Measurements from ENCODE around the gene CHPF. TPM values are rescaled to one million over a fixed set of nuclear protein-coding genes. Genes with fewer than 3 reads are reported as not detected.

The CHPF gene, protein sequence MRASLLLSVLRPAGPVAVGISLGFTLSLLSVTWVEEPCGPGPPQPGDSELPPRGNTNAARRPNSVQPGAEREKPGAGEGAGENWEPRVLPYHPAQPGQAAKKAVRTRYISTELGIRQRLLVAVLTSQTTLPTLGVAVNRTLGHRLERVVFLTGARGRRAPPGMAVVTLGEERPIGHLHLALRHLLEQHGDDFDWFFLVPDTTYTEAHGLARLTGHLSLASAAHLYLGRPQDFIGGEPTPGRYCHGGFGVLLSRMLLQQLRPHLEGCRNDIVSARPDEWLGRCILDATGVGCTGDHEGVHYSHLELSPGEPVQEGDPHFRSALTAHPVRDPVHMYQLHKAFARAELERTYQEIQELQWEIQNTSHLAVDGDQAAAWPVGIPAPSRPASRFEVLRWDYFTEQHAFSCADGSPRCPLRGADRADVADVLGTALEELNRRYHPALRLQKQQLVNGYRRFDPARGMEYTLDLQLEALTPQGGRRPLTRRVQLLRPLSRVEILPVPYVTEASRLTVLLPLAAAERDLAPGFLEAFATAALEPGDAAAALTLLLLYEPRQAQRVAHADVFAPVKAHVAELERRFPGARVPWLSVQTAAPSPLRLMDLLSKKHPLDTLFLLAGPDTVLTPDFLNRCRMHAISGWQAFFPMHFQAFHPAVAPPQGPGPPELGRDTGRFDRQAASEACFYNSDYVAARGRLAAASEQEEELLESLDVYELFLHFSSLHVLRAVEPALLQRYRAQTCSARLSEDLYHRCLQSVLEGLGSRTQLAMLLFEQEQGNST
- total RNA-seq (2022; extraction: Qiagen RNA extraction) = 16.9 to 30.5 TPM (median 28.2 TPM) in 5 replicates

DNA sequence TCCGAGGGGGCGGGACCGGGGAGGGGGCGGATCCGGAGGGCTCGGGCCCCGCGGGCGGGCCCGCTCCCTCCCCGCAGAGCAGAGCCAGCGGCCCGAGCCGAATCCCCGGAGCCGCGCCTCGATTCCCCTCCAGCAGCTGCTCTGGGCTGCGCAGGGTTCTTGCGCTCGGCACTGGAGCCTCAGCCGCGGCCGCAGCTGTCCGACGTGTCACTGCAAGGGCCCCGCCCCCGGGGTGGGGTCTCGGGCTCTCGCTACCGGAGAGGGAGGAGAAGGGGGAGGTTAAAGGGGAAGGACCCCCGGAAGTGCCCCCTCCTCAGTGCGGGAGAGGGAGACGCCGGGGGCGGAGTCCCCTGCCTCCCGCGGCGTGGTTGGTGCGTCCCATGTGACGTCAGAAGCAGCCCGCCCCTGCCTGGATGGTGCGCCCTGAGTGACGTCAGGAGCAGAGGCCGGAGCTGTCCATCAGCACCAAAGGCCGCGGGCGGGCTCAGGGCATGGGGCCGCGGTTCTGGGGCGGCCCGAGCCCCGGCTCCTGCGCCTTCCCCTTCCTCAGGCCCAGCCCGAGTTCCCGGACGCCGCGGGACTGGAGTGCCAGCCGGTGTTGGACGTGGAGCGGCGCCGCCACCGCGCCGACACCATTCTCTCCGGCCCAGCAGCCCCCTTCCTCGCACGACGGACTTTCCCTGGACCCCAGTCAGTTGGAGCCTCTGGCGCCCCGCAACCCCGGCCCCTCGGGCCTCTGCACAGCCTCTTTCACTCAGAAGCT lies at the start of gene CHPF, which contains the start of gene TMEM198:
TSS of gene CHPF (minus strand) at position 214 of the 763 bp plus-strand sequence. CDS start 271 bp downstream, outside the sequence.
TSS of gene TMEM198 (plus strand) at position 433 of the 763 bp plus-strand sequence. CDS start 700 bp downstream, outside the sequence.

DNA sequence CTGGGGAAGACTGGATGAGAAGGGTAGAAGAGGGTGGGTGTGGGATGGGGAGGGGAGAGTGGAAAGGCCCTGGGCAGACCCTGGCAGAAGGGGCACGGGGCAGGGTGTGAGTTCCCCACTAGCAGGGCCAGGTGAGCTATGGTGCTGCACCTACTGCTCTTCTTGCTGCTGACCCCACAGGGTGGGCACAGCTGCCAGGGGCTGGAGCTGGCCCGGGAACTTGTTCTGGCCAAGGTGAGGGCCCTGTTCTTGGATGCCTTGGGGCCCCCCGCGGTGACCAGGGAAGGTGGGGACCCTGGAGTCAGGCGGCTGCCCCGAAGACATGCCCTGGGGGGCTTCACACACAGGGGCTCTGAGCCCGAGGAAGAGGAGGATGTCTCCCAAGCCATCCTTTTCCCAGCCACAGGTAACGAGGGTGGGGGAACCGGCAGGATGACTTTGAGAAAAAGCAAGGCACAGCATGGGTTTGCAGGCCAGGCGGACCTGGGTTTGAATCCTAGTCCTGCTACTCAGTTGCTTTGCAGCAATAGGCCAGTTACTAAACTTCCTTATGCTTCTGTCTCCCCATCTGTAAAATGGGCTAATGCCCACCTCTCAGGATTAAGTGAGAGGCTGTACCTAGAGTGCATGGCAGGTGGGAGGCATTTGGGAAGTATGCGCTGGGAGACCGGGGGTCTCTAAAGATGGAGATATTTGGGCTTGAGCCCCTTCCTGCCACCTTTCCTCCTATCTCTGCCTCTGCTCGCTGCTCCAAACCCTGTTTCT lies 28.8 kb upstream of the CHPF start, which contains the start of gene INHA:
TSS of gene INHA (plus strand) at position 74 of the 765 bp plus-strand sequence. CDS start at position 139, 65 bp downstream.

DNA sequence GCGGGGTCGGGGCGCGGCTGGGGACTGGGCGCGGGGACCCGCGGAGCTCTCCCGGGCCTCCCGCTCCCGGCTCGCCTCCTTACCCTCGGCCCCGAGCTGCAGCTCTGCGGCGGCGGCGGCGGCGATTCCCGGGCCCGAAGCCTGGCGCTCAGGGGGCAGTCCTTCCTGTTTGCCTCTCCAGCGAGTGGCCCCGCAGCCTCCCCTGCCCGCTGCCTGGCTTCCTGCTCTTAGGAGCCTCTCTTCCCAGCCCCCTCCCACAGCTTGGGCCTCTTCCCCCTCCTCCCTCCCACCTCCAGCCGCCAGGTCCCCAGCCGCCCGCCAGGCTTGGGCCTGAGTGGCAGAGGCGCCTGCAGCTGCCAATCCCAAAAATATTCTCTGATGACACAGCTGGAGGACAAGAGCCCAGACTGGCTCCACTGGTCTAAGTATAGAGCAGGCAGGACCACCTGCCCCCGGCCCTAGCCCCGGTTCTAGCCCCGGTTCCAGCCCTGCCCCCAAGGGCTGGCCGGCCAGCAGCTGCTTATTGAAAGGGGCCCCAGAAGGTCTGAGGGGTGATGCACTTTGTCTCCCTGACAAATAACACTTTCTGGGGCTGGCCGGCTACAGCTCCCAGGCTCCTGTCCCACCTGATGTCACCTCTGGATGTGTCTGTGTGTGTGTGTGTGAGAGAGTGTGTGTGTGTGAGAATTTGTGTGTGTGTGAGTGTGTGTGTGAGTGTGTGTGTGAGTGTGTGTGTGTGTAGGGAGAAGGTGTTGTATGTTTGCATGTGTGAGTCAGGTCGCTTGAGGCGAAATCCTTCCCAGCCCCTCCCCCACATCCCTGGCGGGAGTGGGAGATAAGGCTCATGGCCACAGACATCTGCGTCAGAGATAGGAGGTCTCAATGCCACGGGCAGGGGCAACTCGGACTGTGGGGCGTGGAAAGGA lies 28.0 kb upstream of the CHPF start, which contains the start of gene OBSL1:
TSS of gene OBSL1 (minus strand) at position 229 of the 926 bp plus-strand sequence. CDS start 307 bp downstream, outside the sequence.

DNA sequence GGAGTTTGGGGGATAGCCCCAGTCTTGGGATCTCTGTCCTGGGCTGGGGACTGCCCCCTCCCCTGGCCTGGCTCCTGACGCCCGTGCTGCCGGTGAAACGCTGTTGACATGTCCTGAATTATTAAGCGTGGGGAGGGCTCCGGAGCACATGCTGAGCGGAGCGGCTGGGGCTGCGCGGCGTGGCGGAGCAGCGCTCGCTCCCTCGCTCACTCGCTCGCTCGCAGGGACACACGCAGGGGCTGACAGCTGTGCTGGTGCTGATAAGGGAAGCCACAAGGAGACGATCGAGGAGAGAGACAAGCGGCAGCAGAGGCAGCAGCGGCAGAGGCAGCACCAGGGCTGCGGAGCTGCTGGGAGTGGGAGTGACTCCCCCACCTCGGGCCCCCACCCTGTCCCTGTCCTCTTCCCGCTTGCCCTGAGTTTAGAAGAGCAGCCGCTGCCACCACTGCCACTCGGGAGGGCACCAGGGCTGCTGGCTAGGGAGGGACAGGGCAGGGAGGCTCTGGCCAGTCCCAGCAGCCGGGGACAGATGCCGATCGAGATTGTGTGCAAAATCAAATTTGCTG lies 29.3 kb downstream of the CHPF start, which contains the start of gene ASIC4:
TSS of gene ASIC4 (plus strand) at position 287 of the 566 bp plus-strand sequence. CDS start at position 530, 243 bp downstream.

DNA sequence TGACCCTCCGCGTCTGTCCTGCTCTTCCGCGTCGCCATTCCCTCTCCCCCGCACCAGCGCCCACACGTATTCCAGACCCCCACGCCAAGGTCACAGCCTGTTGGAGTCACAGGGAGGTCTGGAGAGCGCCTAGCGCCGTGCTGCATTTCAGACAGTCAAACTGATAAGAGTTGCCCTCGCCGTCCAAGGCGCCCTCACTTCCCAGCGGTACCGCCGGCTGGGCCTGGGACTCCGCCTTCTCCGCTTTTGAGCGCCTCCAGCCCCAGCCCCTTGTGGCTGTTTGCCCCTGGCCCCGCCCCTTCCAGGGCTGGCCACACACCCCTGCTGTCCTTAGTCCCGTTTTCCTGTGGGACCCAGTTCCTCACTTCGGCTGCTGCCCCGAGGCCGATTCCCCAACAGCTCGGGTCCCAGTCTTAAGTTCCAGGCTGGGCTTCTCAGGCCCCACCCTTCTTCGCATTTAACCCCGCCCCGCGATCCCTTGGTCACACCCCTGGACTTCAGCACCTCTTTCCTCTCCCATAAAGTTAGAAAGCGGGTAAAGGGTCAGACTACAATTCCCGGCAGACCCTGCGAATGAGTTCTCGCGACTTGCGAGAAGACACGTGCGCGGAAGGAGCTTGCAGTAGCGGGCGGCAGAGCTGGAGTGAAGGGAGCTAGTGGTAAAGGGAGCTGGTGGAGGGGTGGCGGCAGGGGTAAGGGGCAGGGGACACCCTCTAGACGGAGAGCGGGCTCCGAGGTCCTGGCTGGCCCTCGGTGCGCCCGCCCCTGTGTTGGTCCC lies 45.1 kb downstream of the CHPF start, which contains the start of gene GMPPA:
TSS of gene GMPPA (plus strand) at position 612 of the 778 bp plus-strand sequence. CDS start 1,085 bp downstream, outside the sequence.

Other genes starting within 250 kb of the CHPF start
- 0.97 to 1.8 TPM (median 1.4 TPM) in 5 replicates for gene PTPRN, start 234.4 kb downstream of the CHPF start, total RNA-seq (2022; extraction: Qiagen RNA extraction)
- gene RESP18, start 211.1 kb downstream of the CHPF start, total RNA-seq (2022; extraction: Qiagen RNA extraction) = not detected in 5 replicates
- gene DNPEP, start 155.9 kb downstream of the CHPF start, total RNA-seq (2022; extraction: Qiagen RNA extraction) = 52.0 to 63.4 TPM (median 55.8 TPM) in 5 replicates
- gene DES, start 125.4 kb downstream of the CHPF start, total RNA-seq (2022; extraction: Qiagen RNA extraction) = 0.38 to 0.47 TPM (median 0.45 TPM) in 5 replicates
- gene SPEG, start 109.0 kb downstream of the CHPF start, total RNA-seq (2022; extraction: Qiagen RNA extraction) = 7.0 to 12.6 TPM (median 9.4 TPM) in 5 replicates
- 33.1 to 38.9 TPM (median 37.2 TPM) in 5 replicates for gene GMPPA, start 44.9 kb downstream of the CHPF start, total RNA-seq (2022; extraction: Qiagen RNA extraction)
- gene ASIC4, start 29.3 kb downstream of the CHPF start, total RNA-seq (2022; extraction: Qiagen RNA extraction) = 0.05 to 0.08 TPM (median 0.05 TPM) in 4 of 5 replicates, not detected in the other
- 0.56 to 1.2 TPM (median 1.1 TPM) in 5 replicates for gene TMEM198, start 219 bp upstream of the CHPF start, total RNA-seq (2022; extraction: Qiagen RNA extraction)
- gene OBSL1, start 27.7 kb upstream of the CHPF start, total RNA-seq (2022; extraction: Qiagen RNA extraction) = 15.2 to 24.0 TPM (median 22.3 TPM) in 5 replicates
- gene INHA, start 28.5 kb upstream of the CHPF start, total RNA-seq (2022; extraction: Qiagen RNA extraction) = 0.35 to 0.47 TPM (median 0.38 TPM) in 5 replicates
- gene STK11IP, start 54.0 kb upstream of the CHPF start, total RNA-seq (2022; extraction: Qiagen RNA extraction) = 9.9 to 18.3 TPM (median 16.3 TPM) in 5 replicates
- gene SLC4A3, start 83.8 kb upstream of the CHPF start, total RNA-seq (2022; extraction: Qiagen RNA extraction) = 1.9 to 4.0 TPM (median 2.9 TPM) in 5 replicates

Measured in A549 treated with dexamethasone at 1 μM for 4 hours (cell line).